ENCODE data around the gene CENPK.

The CENPK gene

GRCh38 chr5:65577141-65577540 is 14.2 kb upstream of the CENPK start:
- TF ChIP-seq TAF1 (IDR thresholded peaks at IDR 0.05; ENCODE audit: low read depth) (no peak), NFIC (IDR thresholded peaks at IDR 0.05) (no peak), CREB1 (IDR thresholded peaks at IDR 0.05; ENCODE audit: low read depth) (no peak), YY1 (IDR thresholded peaks at IDR 0.05; ENCODE audit: low read depth) (no peak), USF1 (IDR thresholded peaks at IDR 0.05) (no peak), TCF12 (IDR thresholded peaks at IDR 0.05; ENCODE audit: low read depth) (no peak), EP300 (IDR thresholded peaks at IDR 0.05; ENCODE audit: borderline replicate concordance) (no peak), FOXM1 (IDR thresholded peaks at IDR 0.05; ENCODE audit: borderline replicate concordance, low read depth) (no peak), REST (IDR thresholded peaks at IDR 0.05; ENCODE audit: low read depth) (no peak), RAD21 (IDR thresholded peaks at IDR 0.05; ENCODE audit: low read depth) (no peak), ZBTB7A (IDR thresholded peaks at IDR 0.05; ENCODE audit: low read depth) (no peak)

- no peak for TF ChIP-seq TAF1 (IDR thresholded peaks at IDR 0.05; ENCODE audit: low read depth)
- TF ChIP-seq EGR1 (IDR thresholded peaks at IDR 0.05) = no peak
- no peak for TF ChIP-seq YY1 (IDR thresholded peaks at IDR 0.05; ENCODE audit: low read depth)
- no peak for TF ChIP-seq FOXM1 (IDR thresholded peaks at IDR 0.05; ENCODE audit: borderline replicate concordance, low read depth)
- TF ChIP-seq MAX (IDR thresholded peaks at IDR 0.05) = no peak
- TF ChIP-seq ZBTB7A (IDR thresholded peaks at IDR 0.05; ENCODE audit: low read depth) = no peak
- no peak for TF ChIP-seq USF1 (IDR thresholded peaks at IDR 0.05)
Observed at GRCh38 chr5:65570598-65571226, 7.7 kb upstream of the CENPK start.

GRCh38 chr5:65566505-65566904 is 3.5 kb upstream of the CENPK start:
- TF ChIP-seq EGR1 (IDR thresholded peaks at IDR 0.05) (no peak), TEAD4 (IDR thresholded peaks at IDR 0.05) (no peak), REST (IDR thresholded peaks at IDR 0.05; ENCODE audit: low read depth) (no peak)

- TF ChIP-seq RAD21 (IDR thresholded peaks at IDR 0.05; ENCODE audit: low read depth) (no peak), TAF1 (IDR thresholded peaks at IDR 0.05; ENCODE audit: low read depth) (no peak), EGR1 (IDR thresholded peaks at IDR 0.05) (no peak), FOXM1 (IDR thresholded peaks at IDR 0.05; ENCODE audit: borderline replicate concordance, low read depth) (no peak), TCF12 (IDR thresholded peaks at IDR 0.05; ENCODE audit: low read depth) (no peak), USF1 (IDR thresholded peaks at IDR 0.05) (no peak), TEAD4 (IDR thresholded peaks at IDR 0.05) (no peak), EP300 (IDR thresholded peaks at IDR 0.05; ENCODE audit: borderline replicate concordance) (no peak), NFIC (IDR thresholded peaks at IDR 0.05) (no peak), REST (IDR thresholded peaks at IDR 0.05; ENCODE audit: low read depth) (no peak), ZBTB7A (IDR thresholded peaks at IDR 0.05; ENCODE audit: low read depth) (no peak), CREB1 (IDR thresholded peaks at IDR 0.05; ENCODE audit: low read depth) (no peak), CEBPB (IDR thresholded peaks at IDR 0.05) (no peak), MAX (IDR thresholded peaks at IDR 0.05) (no peak), YY1 (IDR thresholded peaks at IDR 0.05; ENCODE audit: low read depth) (no peak)
Observed at GRCh38 chr5:65563777-65564176, 809 bp upstream of the CENPK start.

Data from Ishikawa (cell line).